NCI-H1930 (cell line): ENCODE measurements around the gene HOXC9.

Source experiments
- DNase-seq, 2 experiments: peaks; one replicate each; lab custom pipeline; 2025; lab: John Stamatoyannopoulos, UW

The HOXC9 gene

DNA sequence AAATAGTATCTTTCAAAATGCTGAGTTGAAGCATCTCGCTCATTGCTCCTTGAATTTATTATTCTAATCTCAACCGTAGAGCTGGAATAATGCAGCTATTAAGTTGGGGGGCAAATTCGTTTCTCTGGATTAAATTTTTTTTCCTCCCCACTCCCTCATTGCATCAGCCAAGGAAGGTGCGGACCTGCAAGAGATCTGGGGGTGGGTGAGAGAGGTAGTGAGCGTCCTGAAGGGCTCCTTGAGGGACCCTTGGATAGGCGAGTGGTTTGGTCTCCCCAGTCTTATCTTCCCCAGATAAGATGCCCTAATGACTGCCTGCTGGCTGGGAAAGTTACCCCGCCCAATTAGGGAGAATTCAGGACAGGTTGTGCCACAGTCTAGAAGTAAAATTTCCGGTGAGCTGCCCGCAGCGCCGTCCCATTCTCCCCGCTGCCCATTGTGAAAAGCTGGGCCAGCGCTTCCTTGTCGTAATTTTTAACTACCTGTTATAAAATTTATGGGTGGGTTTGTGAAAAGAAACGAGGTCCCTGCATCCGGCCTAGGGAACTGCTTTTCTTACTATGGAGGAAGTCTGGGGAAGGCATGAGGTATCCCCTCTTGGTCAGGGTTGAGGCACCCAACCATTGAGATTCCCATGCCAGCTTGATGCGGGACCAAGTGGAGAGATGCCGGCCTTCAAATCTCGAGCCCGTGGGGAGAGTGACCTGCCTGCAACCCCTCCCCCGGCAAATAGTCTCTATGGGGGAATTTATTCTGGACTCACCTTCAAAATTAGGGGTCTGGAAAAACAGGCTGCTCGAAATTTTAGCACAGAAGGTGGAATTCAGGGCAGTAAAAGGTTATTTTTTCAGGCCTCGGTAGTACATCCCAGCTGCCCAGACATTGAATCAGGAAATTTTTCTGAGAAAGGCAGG is 15.3 kb downstream of the HOXC9 start:
- no peak for DNase-seq

- no peak for DNase-seq
These were observed 16.1 kb downstream of the HOXC9 start for GRCh38 chr12:54016051-54016450.

GRCh38 chr12:54016478-54016964 is 16.6 kb downstream of the HOXC9 start:
- DNase-seq, result no peak

DNA sequence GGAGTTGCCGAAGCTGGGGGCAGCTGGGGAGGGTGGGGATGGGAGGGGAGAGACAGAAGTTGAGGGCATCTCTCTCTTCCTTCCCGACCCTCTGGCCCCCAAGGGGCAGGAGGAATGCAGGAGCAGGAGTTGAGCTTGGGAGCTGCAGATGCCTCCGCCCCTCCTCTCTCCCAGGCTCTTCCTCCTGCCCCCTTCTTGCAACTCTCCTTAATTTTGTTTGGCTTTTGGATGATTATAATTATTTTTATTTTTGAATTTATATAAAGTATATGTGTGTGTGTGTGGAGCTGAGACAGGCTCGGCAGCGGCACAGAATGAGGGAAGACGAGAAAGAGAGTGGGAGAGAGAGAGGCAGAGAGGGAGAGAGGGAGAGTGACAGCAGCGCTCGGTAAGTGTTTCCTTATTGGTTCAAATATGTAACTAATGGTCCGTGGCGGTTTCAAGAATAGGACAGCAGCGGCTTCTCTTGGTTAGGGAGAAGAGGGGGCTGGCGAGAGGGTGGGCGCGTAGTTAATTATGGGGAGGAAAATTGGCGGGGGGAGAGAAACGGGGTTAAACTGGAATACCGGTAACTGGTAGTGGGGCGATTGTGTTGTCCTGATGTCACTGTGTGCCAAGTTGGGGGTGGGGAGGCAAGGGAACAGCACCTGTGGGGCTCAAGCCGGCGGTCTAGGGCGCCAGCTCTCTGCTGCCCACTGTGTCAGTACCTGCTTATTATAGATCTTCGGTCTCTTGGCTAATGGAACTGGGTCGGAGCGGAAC is 17.2 kb downstream of the HOXC9 start:
- DNase-seq, result no peak

- peak; percentile 22 to 58 for DNase-seq
These were observed 18.0 kb downstream of the HOXC9 start for GRCh38 chr12:54017878-54018467.

- no peak for DNase-seq
These were observed 18.6 kb downstream of the HOXC9 start for GRCh38 chr12:54018468-54018984.

DNA sequence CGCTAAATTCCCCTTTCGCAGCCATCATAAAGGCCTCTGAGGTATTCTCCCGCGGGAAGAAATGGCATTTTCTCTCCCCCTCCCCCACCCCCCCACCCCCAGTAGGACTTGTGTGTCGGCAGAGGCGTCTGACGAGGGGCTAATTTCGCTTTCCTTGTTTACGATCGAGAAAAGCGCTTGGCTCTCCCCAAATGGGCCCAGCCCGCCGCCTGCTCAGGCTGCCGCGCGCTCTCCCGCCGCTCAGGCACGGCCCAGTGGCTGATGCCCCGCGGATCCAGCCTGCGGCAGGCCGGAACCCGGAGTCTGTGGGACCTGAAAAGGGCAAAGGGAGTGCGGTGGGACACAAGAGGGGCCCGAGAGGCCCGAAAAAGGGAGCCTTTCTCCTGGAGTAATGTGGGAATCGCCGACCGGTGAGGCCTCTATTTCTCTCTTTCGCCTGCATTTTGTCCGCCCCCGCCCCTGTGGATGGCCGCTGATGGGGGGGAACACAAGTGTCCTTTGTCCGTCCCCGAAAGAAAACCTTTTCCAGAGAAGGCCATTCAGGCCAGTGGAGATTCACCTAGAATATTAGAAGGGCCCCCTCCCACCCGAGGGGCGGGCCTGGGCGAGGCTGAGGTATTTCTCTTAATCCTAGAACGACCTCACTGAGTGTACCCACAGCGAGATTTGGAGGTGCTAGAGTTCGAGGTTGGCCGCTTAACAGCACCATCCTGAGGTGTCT is 19.3 kb downstream of the HOXC9 start:
- no peak for DNase-seq

GRCh38 chr12:54019924-54020590 is 20.1 kb downstream of the HOXC9 start:
- DNase-seq, result no peak

DNA sequence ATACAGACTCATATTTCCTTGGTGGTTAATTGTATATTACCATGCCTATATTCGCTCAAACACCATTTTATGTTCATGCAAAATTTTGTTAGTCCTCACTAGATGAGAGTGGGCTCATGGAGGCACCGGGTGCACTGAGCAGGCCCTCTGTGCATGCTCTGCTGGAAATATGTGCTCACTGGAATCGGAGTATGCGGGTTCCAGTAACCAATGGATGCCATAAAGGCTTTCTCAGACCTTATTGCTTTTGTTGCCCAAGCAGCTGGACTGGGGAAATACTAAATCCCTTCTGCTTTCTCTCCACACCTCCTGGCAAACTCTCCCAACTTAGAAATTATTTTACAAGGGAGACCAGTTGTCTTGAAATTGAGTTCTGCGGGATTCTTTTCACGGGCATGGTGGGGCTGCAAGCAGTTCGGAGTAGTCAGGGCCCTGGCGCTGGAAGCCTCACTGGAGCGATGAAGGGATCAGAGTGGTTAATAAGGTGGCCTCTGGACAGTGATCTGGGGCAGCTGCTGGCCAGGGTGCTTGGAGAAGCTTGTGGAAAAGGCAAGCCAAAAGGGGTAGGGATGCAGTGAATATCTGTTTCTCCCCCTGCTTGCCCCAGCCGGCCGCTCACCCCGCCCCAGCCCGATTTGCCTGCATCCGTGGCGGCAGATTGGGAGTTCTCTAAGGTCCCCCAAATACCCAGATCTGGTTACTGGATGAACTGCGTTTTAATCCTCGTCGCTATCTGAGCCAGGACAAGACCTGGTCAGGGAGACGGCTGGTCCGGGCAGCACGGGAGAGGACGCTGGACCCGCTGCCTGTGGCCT is 20.8 kb downstream of the HOXC9 start:
- no peak for DNase-seq

GRCh38 chr12:54021432-54022013 is 21.6 kb downstream of the HOXC9 start:
- no peak for DNase-seq

- no peak for DNase-seq
These were observed 23.3 kb downstream of the HOXC9 start for GRCh38 chr12:54022960-54023884.

DNA sequence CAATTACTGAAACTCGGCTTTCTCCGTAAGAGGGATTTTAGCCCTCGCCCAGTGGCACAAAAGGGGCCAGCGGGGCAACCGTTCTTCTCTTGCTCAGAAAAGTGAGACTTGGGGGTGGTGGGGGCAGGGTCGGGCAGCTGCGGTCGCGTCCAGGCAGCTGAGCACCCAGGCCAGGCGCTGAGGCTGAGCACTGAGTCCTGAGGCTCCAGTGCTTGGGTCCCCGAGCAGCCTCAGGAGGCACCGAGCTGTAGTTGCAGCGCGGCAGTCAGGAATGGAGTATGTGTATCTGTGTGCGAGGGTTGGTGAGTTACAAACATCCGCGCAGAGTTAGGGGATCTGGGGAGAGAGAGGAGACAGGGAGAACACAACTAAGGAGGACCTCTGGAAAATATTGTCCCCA is 24.2 kb downstream of the HOXC9 start:
- DNase-seq, result no peak

DNA sequence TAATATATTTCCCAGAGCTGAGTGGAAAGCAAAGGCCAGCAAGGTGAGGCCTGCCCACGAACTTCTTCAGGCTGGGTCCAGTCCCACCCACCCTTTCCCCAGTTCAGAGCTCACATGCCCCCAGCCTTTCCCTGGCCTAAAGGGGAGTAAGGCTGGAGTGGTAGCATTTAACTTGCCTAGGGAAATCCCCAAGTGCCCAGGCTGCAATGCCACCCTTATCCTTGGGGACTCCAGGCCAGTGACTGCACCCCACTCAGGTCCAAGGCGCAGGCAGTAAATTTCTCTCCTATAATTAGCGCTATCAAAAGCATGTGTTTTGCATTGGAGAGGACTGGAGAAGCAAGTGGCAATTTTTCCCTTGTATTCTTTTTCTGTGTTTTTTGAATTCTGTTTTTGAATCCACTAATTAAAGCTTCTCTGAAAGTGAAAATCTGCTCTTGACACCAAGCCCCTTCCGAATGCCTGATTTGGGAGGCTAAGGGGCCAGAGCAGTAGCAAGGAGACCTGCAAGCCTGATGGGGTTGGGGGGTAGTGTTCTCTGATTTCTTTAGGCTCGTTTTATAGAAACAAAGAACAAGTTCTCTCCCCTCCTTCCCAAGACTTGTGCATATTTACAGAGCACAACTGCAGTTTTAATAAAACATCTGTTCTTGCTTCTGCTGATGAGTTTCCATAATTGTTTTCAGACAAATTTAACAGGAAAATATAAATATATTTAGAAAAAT is 24.8 kb downstream of the HOXC9 start:
- no peak for DNase-seq

- no peak for DNase-seq
These were observed 25.8 kb downstream of the HOXC9 start for GRCh38 chr12:54025499-54026405.

DNA sequence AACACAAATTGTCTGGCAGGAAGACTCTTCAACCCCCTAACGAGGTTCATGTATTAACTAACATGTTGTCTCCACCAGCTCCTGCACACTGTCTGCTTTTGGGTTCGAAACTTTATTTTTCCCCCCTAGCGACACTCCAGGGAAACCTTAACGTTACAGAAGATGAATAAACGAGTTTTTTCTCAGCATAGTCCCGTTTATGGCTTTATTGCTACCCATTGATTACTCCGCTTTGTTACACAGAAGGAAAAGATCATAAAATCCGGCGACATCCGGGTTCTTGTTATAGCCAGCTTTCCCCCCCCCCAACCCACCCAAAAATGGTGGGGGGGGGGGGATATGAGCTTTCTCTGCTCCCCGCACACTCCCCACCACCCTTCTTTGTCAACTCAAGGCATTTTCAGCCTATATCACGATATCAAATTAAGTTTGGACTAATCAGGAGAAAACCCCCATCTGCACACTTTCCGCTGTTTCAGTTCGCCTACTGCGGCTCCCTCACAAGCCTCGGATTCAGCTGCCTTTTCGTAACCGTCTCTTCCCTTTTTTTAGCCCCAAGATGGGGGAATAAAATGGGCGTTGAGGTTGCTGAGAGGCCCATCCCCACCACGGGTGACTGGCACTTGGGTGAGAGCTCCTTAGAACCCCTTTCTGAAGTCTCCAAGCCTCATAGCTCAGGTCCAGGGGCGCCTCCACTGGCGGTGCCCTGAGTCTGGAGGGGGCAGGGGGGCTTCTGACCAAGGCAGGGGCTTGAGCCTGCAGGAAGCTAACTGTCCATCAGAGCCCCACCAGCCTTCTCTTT is 26.9 kb downstream of the HOXC9 start:
- DNase-seq, result no peak

- no peak for DNase-seq
These were observed 27.5 kb downstream of the HOXC9 start for GRCh38 chr12:54027442-54027786.
